NCI-H146 treated with DMSO at 0.1 percent for 48 hours (cell line): ENCODE measurements around the gene FKTN.

ENCODE experiments used
- DNase-seq: peaks from one replicate; lab custom pipeline; 2025; ENCODE audit not compliant: unreplicated experiment; lab: John Stamatoyannopoulos, UW

Gene FKTN

DNA sequence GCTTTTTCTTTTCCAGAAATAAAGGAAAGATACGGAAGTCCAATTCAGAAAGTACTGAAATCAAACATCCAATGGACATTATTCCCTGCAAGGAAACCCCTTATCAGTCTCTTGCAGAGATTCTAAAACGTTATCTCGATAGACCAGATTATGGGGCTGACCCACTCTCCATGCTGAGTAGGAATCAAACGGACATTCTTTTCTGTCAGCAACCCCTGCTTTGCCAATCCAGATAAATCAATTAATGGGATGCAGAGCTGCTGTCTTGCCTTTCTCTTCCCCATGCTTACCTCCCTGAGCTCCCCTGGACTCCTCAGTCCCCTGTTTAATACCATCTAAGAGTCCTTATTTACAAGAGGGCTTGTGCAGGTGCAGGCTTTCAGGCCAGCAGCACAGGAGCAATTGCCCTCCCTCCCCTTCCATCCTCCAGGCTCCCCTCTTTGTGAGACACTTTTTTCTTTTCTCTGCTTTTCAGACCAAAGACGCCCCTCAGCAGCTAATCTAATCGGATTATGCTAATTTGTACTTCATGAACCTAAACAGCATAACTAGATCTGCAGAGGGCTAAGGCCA lies 118.5 kb downstream of the FKTN start:
- no peak for DNase-seq

DNA sequence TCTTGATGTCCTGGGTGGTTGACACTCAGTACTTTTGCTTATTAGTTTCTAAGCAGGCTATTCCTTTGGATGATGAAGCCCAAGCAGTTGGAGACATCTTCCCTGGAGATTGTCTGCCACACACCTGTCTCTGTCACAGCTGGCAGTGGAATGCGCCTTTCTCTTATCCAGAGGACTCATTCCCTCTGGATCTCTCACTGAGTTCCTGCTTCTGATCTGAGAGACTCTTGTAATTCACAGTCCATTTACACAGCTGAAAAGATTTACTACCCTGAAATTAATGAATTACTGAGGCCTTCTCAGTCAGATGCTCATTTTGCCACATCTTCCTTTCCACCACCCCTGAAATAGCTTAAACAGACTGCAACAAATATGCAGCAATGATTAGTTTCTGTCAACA lies 120.2 kb downstream of the FKTN start:
- DNase-seq: no peak

DNA sequence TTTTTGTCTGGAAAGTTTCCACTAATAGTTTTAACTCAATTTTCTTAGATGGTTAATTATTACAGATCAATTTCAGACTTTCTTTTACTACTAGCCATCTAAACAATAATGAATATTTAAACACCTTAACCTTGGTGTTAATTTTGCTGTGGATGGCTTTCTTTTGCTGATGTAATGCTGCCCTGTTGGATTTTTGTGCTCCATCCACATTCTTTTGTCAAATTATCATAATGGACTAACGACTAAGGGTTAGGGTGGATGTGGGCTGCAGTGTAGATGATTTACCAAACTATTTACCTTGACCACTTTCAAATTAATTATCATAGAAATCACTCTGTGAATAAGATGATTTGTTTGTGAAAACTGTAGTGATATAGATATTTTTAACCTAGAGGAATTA lies 120.8 kb downstream of the FKTN start:
- no peak for DNase-seq

DNA sequence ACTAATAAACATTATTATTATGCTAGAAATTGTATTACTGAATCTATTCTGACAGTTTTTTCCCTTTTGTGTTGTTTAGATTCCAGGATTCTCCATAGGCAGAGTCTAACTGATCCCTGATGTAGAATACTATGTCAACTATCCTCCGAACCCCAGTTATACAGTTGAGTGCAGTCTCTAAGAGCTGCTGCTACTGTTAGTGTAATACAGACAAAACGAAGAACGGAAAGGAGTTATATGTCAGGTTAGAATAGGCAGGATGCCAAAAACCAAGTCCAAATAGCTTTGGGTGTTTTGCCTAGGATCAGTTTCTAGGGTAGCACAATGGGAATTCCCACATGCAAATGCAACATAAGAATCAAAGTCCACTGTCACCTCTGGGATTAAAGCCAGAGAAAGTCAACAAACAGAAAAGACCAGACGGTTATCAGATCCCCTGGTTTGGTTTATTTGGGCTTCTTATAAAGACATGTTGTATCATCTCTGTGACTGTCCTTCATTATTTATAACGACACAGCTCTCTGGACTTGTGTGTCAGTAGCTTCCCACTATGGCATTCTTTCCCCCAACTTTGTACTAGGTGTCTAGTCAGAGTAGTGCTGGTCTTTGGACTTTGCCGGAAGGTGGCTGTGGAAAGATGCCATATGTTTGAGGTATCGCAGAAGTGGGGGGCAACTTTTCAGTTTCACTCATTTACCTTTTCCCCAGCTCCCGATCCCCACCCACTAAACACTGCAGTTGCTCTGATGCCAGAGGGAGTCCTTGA lies 121.5 kb downstream of the FKTN start:
- no peak for DNase-seq

DNA sequence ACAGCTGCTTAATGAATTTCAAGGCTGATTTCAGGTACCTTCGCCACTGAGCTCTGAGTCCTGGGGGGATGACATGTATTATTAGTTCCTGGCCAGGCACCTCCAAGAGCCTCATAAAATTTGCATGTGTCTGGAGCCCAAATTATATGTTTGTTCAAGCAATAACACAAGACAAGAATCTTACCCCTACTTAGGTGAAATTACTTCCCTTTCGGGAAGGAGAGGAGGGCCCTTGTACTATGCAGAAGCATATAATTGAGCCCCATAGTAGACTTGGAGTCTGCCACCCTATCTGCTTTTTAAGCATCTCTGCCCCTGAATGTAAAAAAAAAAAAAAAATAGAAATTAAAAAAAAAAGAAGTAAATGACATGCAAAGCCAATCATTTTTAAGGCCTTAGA lies 123.4 kb downstream of the FKTN start:
- DNase-seq: no peak

DNA sequence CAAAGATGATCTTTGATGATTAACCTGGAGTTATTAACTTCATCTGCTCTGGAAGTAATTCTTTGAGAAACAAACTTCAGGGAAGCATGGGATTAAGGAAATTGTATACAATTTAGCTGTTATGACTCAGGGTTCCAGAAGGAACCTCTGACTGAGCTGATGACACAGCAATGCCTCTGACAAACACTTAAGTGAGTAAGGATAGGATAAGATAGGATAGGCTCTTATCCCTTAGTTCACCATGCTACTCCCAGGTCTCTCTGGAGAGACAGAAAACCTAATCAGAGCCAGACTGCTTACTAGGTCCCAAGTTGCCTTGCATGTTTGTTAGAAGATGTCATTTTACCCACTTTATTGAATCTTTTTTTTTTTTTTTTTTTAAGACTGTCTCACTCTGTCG lies 123.8 kb downstream of the FKTN start:
- no peak for DNase-seq

DNA sequence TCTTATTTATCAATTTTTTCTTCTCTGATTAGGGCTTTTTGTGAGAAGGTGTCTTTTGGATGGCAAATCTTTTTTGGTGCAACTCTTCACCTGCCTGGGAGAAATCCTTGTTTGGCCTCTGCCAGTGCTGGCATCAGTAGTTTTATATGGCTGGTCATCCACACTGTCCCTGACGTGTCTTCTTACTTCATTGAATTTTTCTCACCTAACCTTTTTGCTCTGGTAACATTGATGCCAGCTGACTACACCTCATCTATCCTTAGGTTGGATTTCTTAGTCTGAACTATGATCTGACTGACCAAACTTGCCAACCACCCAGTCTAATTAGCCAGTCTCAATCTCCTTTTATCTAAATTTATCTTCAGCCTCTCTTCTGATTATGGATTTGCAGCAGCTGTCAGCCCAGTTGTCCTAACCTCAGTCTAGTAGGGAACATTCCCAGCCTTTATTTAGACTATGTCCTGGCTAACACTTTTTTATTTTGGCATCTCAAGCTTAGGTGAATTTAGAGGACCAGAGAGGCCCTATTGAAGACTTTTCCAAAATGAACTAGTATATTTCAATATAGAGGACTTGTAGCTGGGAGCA lies 125.9 kb downstream of the FKTN start:
- no peak for DNase-seq

DNA sequence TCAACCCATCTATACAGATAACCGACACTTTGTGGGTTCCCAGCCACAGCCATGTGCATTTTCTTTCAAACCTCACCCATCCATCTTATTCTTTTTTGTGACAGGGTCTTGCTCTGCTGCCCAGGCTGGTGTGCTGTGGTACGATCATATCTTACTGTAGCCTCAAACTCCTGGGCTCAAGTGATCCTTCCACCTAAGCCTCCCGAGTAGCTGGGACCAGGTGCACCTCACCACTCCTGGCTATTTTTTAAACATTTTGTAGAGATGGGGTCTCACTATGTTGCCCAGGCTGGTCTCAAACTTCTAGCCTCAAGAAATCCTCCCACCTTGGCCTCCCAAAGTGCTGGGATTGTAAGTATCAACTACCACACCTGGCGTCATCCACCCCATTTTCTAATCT lies 129.0 kb downstream of the FKTN start:
- no peak for DNase-seq
